GM19023 (cell line): ENCODE results near the gene STRIT1.
"Not testable (repeated sequence)": the region's sequence is repeated elsewhere in the genome, so short reads cannot be mapped to it uniquely, and the experiment has no call there.

Experiments
- ATAC-seq: cut with Tn5 transposase; IDR thresholded peaks from one replicate; pipeline ENCODE4 v1.9.1; 2021; ENCODE audit warnings: mild to moderate bottlenecking, moderate library complexity; ENCODE audit not compliant: unreplicated experiment

STRIT1 gene

GRCh38 chr3:155313916-155314315, 20.4 kb upstream of the STRIT1 start:
- no peak for ATAC-seq

GRCh38 chr3:155313300-155313699, 19.8 kb upstream of the STRIT1 start:
- ATAC-seq = no peak

- no peak for ATAC-seq
Measured at GRCh38 chr3:155312781-155313180, 19.3 kb upstream of the STRIT1 start.

GRCh38 chr3:155309581-155309980, 16.1 kb upstream of the STRIT1 start:
- no peak for ATAC-seq

- no peak for ATAC-seq
Measured at GRCh38 chr3:155308831-155309230, 15.3 kb upstream of the STRIT1 start.

GRCh38 chr3:155307183-155307582, 13.7 kb upstream of the STRIT1 start:
- no peak for ATAC-seq

GRCh38 chr3:155304394-155304793, 10.9 kb upstream of the STRIT1 start:
- no peak for ATAC-seq

GRCh38 chr3:155303540-155304097, 10.1 kb upstream of the STRIT1 start:
- no peak for ATAC-seq

GRCh38 chr3:155302891-155303290, 9.4 kb upstream of the STRIT1 start:
- no peak for ATAC-seq

GRCh38 chr3:155302481-155302880, 9.0 kb upstream of the STRIT1 start:
- no peak for ATAC-seq

GRCh38 chr3:155297100-155297499, 3.6 kb upstream of the STRIT1 start:
- ATAC-seq = no peak

GRCh38 chr3:155296413-155296812, 2.9 kb upstream of the STRIT1 start:
- ATAC-seq = no peak

GRCh38 chr3:155292693-155293092, 790 bp downstream of the STRIT1 start:
- no peak for ATAC-seq

GRCh38 chr3:155292133-155292532, 1.4 kb downstream of the STRIT1 start:
- no peak for ATAC-seq

GRCh38 chr3:155286736-155287135, 6.7 kb downstream of the STRIT1 start:
- no peak for ATAC-seq

- no peak for ATAC-seq
Measured at GRCh38 chr3:155285936-155286335, 7.5 kb downstream of the STRIT1 start.

- no peak for ATAC-seq
Measured at GRCh38 chr3:155283092-155284056, 10.1 kb downstream of the STRIT1 start.

- no peak for ATAC-seq
Measured at GRCh38 chr3:155282385-155283091, 10.9 kb downstream of the STRIT1 start.

- ATAC-seq = no peak
Measured at GRCh38 chr3:155281912-155282311, 11.6 kb downstream of the STRIT1 start.

GRCh38 chr3:155276089-155276488, 17.4 kb downstream of the STRIT1 start:
- not testable (repeated sequence) for ATAC-seq

GRCh38 chr3:155275159-155275754, 18.2 kb downstream of the STRIT1 start:
- ATAC-seq = not testable (repeated sequence)
